Cardiac septum (tissue), 1 donor: ENCODE data around the gene OBSCN. TPM values are rescaled to one million over a fixed set of nuclear protein-coding genes. Genes with fewer than 3 reads are reported as not detected.
A peak's percentile ranks its signal among the peaks of the same experiment; 100 is the strongest.

Source experiments
- DNase-seq: peaks from one replicate; pipeline ENCODE4 v3.0.0-alpha.2; 2020; ENCODE audit warnings: low spot score
- intact Hi-C: fragments of 100-400 bp; cut with DNase I; formaldehyde crosslinking; loops from one replicate; pipeline ENCODE4 v1.14.0; 2022
- total RNA-seq: library from RNA; stranded (reverse); fragmentation: NEBNext Ultra II Directional; extraction: Animal tissue kit (Norgen Biotek cat#: 25700); gene quantifications from one replicate; pipeline ENCODE4 v1.2.1, GENCODE V29; 2021
- donor health status: DM: no; HTN: no; CAD: no.

Gene OBSCN
- total RNA-seq, 1 donor from 2014 or later = 396 TPM

GRCh38 chr1:228398741-228399461 is 191.1 kb downstream of the OBSCN start:
- intact Hi-C loops = no loop called here
- peak; percentile 53 for DNase-seq

- intact Hi-C loops = no loop called here
- peak; percentile 35 for DNase-seq
These were observed 191.8 kb downstream of the OBSCN start for GRCh38 chr1:228399531-228400236.

DNA sequence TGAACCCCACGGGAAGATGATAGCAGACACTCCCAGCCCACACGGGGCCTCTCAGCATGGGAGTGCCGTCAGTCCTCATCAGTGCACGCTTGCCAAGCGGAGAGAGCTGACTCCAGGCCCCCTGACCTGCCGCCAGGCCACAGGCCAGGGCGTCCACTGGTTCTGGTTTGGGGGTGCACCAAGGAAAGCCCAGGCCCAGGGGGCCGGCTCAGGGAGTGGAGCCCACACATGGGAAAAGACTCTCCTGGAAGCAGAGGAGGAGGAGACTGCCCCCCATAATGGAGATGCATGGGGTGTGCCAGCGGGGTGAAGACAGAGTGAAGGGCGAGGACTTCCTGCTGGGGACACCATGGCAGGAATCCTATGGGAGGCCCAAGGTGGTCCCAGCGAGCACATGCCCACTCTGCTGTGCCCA is 192.4 kb downstream of the OBSCN start:
- peak; percentile 66 for DNase-seq
- intact Hi-C loops = no loop called here

GRCh38 chr1:228400692-228401454 is 193.0 kb downstream of the OBSCN start:
- intact Hi-C loops = no loop called here
- peak; percentile 63 for DNase-seq

DNA sequence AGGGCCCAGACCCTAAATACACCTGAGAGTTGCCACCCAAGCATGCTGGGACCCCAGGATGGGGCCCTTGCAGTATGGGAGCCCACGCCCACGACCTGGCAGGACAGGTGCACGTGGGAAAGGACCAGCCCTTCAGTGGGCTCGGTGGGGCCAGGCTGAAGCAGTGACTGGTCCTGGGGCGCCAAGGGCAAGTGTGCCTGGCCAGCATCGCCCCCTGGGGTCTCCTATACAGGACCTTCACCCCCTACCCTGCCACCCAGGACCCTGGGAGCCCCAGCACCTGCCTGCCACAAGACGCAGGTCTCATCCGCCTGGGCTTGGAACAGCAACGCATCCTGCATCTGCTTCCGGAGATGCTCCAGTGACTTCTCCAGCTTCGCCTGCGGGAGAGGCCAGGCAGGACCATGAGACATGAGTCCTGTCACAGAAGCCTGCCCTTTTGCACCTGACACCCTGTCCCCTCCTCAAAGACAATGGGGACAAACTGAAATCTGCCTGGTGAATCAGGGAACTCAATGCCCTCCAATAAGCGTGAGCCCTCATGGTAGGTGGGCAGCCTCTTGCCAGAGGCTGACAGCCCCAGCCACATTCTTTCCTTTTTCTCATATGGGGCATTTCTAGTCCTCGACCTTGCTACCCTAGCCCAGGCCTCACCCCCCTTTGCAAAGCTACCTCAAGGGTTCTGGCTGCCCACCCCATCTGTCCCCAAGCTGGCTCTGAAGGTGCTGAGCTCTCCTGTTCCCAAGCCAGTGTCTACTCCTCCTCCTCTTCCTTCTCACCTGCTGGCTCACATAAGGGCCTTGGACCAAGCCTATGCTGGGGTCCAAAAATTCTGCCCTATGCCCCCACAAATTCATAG is 194.2 kb downstream of the OBSCN start:
- intact Hi-C loops = no loop called here
- DNase-seq = peak; percentile 35

DNA sequence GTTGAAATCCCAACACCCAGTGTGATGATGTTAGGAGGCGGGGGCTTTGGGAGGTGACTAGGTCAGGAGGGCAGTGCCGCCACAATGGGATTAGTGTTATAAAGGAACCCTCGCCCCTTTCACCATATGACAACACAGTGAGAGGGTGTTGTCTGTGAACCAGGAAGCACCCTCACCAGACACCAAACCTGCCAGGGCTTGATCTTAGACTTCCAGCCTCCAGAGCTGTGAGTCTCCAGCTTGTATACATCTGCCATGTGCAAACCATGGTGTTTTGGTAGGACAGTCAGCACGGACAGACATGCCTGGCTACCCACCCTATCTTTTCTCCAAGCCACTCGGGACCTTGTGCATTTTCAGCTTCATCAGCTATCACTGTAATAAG is 194.8 kb downstream of the OBSCN start:
- intact Hi-C loops = no loop called here
- peak; percentile 49 for DNase-seq

- peak; percentile 51 for DNase-seq
- intact Hi-C loops = no loop called here
These were observed 195.4 kb downstream of the OBSCN start for GRCh38 chr1:228403231-228403631.

- intact Hi-C loops = no loop called here
- DNase-seq = peak; percentile 57
These were observed 196.4 kb downstream of the OBSCN start for GRCh38 chr1:228404107-228404720.

- intact Hi-C loops = loop anchor here (5.0 kb wide), 2 partner anchors 52 to 268 kb away; a partner anchor contains a TSS
- peak; percentile 74 for DNase-seq
These were observed 197.5 kb downstream of the OBSCN start for GRCh38 chr1:228405200-228405978.

DNA sequence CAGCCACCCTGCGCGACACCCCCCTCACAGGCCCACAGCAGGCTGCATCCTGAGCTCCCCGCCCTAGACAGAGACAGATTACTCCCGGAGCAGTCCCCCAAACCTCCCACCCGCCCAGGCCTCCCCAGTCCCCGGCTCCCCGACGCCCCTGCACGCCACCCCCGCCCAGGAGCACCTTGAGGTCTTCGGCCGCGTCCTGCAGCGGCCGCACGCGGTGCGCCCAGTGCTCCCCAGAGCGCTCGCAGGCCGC is 198.1 kb downstream of the OBSCN start:
- intact Hi-C loops = loop anchor here (5.0 kb wide), 2 partner anchors 51 to 269 kb away; a partner anchor contains a TSS
- DNase-seq = no peak

GRCh38 chr1:228407106-228408040 is 199.5 kb downstream of the OBSCN start:
- peak; percentile 12 for DNase-seq
- intact Hi-C loops = loop anchor here (5.0 kb wide), 2 partner anchors 50 to 270 kb away; a partner anchor contains a TSS

- DNase-seq = peak; percentile 71
These were observed 200.4 kb downstream of the OBSCN start for GRCh38 chr1:228408041-228408868.

GRCh38 chr1:228408869-228409805 is 201.3 kb downstream of the OBSCN start:
- peak; percentile 59 for DNase-seq
- intact Hi-C loops = loop anchor here (5.0 kb wide), 2 partner anchors 48 to 272 kb away; a partner anchor contains a TSS

More at GRCh38 chr1:228408041-228408868, 200.4 kb downstream of the OBSCN start:
- intact Hi-C loops = loop anchor here (5.0 kb wide), 2 partner anchors 49 to 271 kb away; a partner anchor contains a TSS

- intact Hi-C loops = no loop called here
- DNase-seq = peak; percentile 69
These were observed 202.2 kb downstream of the OBSCN start for GRCh38 chr1:228410015-228410414.

- DNase-seq = no peak
- intact Hi-C loops = no loop called here
These were observed 202.8 kb downstream of the OBSCN start for GRCh38 chr1:228410671-228411070.
